SJSA1 (cell line): ENCODE measurements around the gene PLK5. TPM values are rescaled to one million over a fixed set of nuclear protein-coding genes. Genes with fewer than 3 reads are reported as not detected.
A peak's percentile ranks its signal among the peaks of the same experiment; 100 is the strongest.
"Not testable (repeated sequence)": the region's sequence is repeated elsewhere in the genome, so short reads cannot be mapped to it uniquely, and the experiment has no call there.

ENCODE experiments used
- DNase-seq, 2 experiments: peaks; one replicate each; pipeline ENCODE4 v3.0.0-alpha.2; 2015 to 2020; ENCODE audit warnings: low spot score in 2 of 2, low read depth in 1 of 2
- H3K27ac ChIP-seq: fragments of 250-450 bp; sonication (Bioruptor Pico); 2 replicates; pipeline ENCODE4 v1.5.1; 2020; ENCODE audit warnings: mild to moderate bottlenecking, moderate library complexity
- H3K27me3 ChIP-seq: fragments of 250-450 bp; sonication (Bioruptor Pico); replicated peaks from 2 replicates; pipeline ENCODE4 v1.5.1; 2020; ENCODE audit warnings: mild to moderate bottlenecking, moderate library complexity
- H3K36me3 ChIP-seq: fragments of 250-450 bp; sonication (Bioruptor Pico); 2 replicates; pipeline ENCODE4 v1.5.1; 2020; ENCODE audit warnings: mild to moderate bottlenecking
- H3K4me1 ChIP-seq: fragments of 250-450 bp; sonication (Bioruptor Pico); replicated peaks from 2 replicates; pipeline ENCODE4 v1.6.1; 2021; ENCODE audit warnings: mild to moderate bottlenecking
- H3K4me3 ChIP-seq: fragments of 250-450 bp; sonication (Bioruptor Pico); 2 replicates; pipeline ENCODE4 v1.5.1; 2020; ENCODE audit warnings: mild to moderate bottlenecking
- H3K9me3 ChIP-seq: fragments of 250-450 bp; sonication (Bioruptor Pico); replicated peaks from 2 replicates; pipeline ENCODE4 v1.5.1; 2020; ENCODE audit warnings: mild to moderate bottlenecking
- total RNA-seq: library from RNA; depleted of rRNA; stranded (reverse); fragments of >200 nt; shearing (Covaris generic); gene quantifications from 2 replicates; pipeline ENCODE4 v1.2.3, GENCODE V29; 2014

PLK5 gene
- total RNA-seq, 1 experiment from 2014 or later: not detected

- Histone ChIP-seq H3K36me3 (no peaks in the 10 kb centered on the region; the same call in 1 of the 2 replicates), H3K4me3 (no peak overlapping the region), H3K9me3 (peaks cover 6% of the 10 kb centered on the region; the same call in 1 of the 2 replicates), H3K27me3 (peaks cover 66% of the 10 kb centered on the region), H3K4me1 (peaks cover 7% of the 10 kb centered on the region), H3K27ac (no peak overlapping the region)
- DNase-seq: no peak
These were observed 27.8 kb upstream of the PLK5 start for GRCh38 chr19:1495799-1496713.

- Histone ChIP-seq H3K27ac (no peak overlapping the region), H3K9me3 (no peaks in the 10 kb centered on the region), H3K4me3 (no peak overlapping the region), H3K27me3 (peaks cover 66% of the 10 kb centered on the region), H3K36me3 (no peaks in the 10 kb centered on the region), H3K4me1 (no peaks in the 10 kb centered on the region)
- no peak for DNase-seq
These were observed 26.9 kb upstream of the PLK5 start for GRCh38 chr19:1496714-1497577.

GRCh38 chr19:1497578-1498235, 26.2 kb upstream of the PLK5 start:
- Histone ChIP-seq H3K27ac (no peak overlapping the region), H3K9me3 (no peaks in the 10 kb centered on the region), H3K36me3 (no peaks in the 10 kb centered on the region), H3K27me3 (peaks cover 66% of the 10 kb centered on the region), H3K4me1 (no peaks in the 10 kb centered on the region), H3K4me3 (no peak overlapping the region)
- no peak for DNase-seq

- H3K4me3 ChIP-seq, H3K27ac ChIP-seq, H3K4me1 ChIP-seq, H3K36me3 ChIP-seq, H3K9me3 ChIP-seq, DNase-seq: not testable (repeated sequence)
- H3K27me3 ChIP-seq: peaks cover 68% of the 10 kb centered on the region
These were observed 24.6 kb upstream of the PLK5 start for GRCh38 chr19:1499231-1499630.

GRCh38 chr19:1501200-1501595, 22.7 kb upstream of the PLK5 start:
- Histone ChIP-seq H3K4me1 (0 out of 2 replicates have a peak, but pooled peaks cover 7% of the 10 kb centered on the region), H3K9me3 (no peaks in the 10 kb centered on the region), H3K27me3 (peaks cover 63% of the 10 kb centered on the region), H3K4me3 (no peak overlapping the region), H3K36me3 (no peaks in the 10 kb centered on the region), H3K27ac (no peak overlapping the region)
- DNase-seq: no peak

GRCh38 chr19:1502433-1503088, 21.3 kb upstream of the PLK5 start:
- no peak overlapping the region for H3K4me3 ChIP-seq
- H3K27me3 ChIP-seq: peaks cover 49% of the 10 kb centered on the region
- no peak for DNase-seq
- no peaks in the 10 kb centered on the region for H3K9me3 ChIP-seq
- H3K4me1 ChIP-seq: peaks cover 7% of the 10 kb centered on the region; the same call in 1 of the 2 replicates
- no peak overlapping the region for H3K27ac ChIP-seq
- H3K36me3 ChIP-seq: no peaks in the 10 kb centered on the region

GRCh38 chr19:1503089-1503924, 20.6 kb upstream of the PLK5 start:
- Histone ChIP-seq H3K4me3 (no peak overlapping the region), H3K4me1 (peaks cover 7% of the 10 kb centered on the region; the same call in 1 of the 2 replicates), H3K36me3 (no peaks in the 10 kb centered on the region), H3K27ac (no peak overlapping the region), H3K9me3 (peaks cover under 1% of the 10 kb centered on the region; the same call in 1 of the 2 replicates), H3K27me3 (peaks cover 42% of the 10 kb centered on the region)
- DNase-seq: peak in 1 of 2 experiments; percentile 31

- DNase-seq: no peak
- peaks cover 42% of the 10 kb centered on the region for H3K27me3 ChIP-seq
- no peak overlapping the region for H3K27ac ChIP-seq
These were observed 19.7 kb upstream of the PLK5 start for GRCh38 chr19:1503925-1504773.

GRCh38 chr19:1505012-1505411, 18.9 kb upstream of the PLK5 start:
- Histone ChIP-seq H3K36me3 (no peaks in the 10 kb centered on the region), H3K4me1 (peaks cover 7% of the 10 kb centered on the region; the same call in 1 of the 2 replicates), H3K27me3 (peaks cover 42% of the 10 kb centered on the region), H3K4me3 (no peak overlapping the region), H3K9me3 (peaks cover 4% of the 10 kb centered on the region; the same call in 1 of the 2 replicates), H3K27ac (no peak overlapping the region)
- no peak for DNase-seq

More at GRCh38 chr19:1503925-1504773, 19.7 kb upstream of the PLK5 start:
- Histone ChIP-seq H3K9me3 (peaks cover 4% of the 10 kb centered on the region; the same call in 1 of the 2 replicates), H3K36me3 (no peaks in the 10 kb centered on the region), H3K4me1 (peaks cover 7% of the 10 kb centered on the region; the same call in 1 of the 2 replicates), H3K4me3 (no peak overlapping the region)

- Histone ChIP-seq H3K27me3 (peaks cover 39% of the 10 kb centered on the region), H3K27ac (no peak overlapping the region), H3K4me3 (no peak overlapping the region), H3K9me3 (peaks cover 4% of the 10 kb centered on the region; the same call in 1 of the 2 replicates), H3K36me3 (no peaks in the 10 kb centered on the region), H3K4me1 (peaks cover 7% of the 10 kb centered on the region; the same call in 1 of the 2 replicates)
- no peak for DNase-seq
These were observed 17.6 kb upstream of the PLK5 start for GRCh38 chr19:1505991-1506881.

- H3K4me1 ChIP-seq: peaks cover 7% of the 10 kb centered on the region; the same call in 1 of the 2 replicates
- no peak overlapping the region for H3K27ac ChIP-seq
- H3K36me3 ChIP-seq: no peaks in the 10 kb centered on the region
- H3K4me3 ChIP-seq: no peak overlapping the region
- H3K9me3 ChIP-seq: peaks cover 4% of the 10 kb centered on the region; the same call in 1 of the 2 replicates
- no peak for DNase-seq
- H3K27me3 ChIP-seq: peaks cover 29% of the 10 kb centered on the region
These were observed 16.7 kb upstream of the PLK5 start for GRCh38 chr19:1507192-1507660.
